GM12891 (cell line): Measurements from ENCODE around the gene INSRR.

Experiments
- DNase-seq: peaks from one replicate; pipeline ENCODE4 v3.0.0; 2011; ENCODE audit warnings: low spot score; ENCODE audit not compliant: insufficient read length
- FAIRE-seq: peaks from 2 replicates; lab custom pipeline; 2011; peaks lifted over from hg19 to GRCh38; lab: Jason Lieb, UNC
- PAX5 ChIP-seq: IDR thresholded peaks from 2 replicates; pipeline ENCODE4 v1.6.1; 2011; ENCODE audit warnings: low read length, moderate library complexity, mild to moderate bottlenecking; ENCODE audit not compliant: insufficient read depth, severe bottlenecking
- POLR2A ChIP-seq: IDR thresholded peaks from 2 replicates; pipeline ENCODE4 v1.6.1; 2011; ENCODE audit warnings: low read depth, low read length, control low read depth
- POLR2AphosphoS5 ChIP-seq: IDR thresholded peaks from 2 replicates; pipeline ENCODE4 v1.6.1; 2011; ENCODE audit warnings: low read depth, low read length, control low read depth
- POU2F2 ChIP-seq: IDR thresholded peaks from 2 replicates; pipeline ENCODE4 v1.6.1; 2011; ENCODE audit warnings: low read depth, mild to moderate bottlenecking, control low read depth, low read length, moderate library complexity
- SPI1 ChIP-seq: IDR thresholded peaks from 2 replicates; pipeline ENCODE4 v1.6.1; 2011; ENCODE audit warnings: low read depth, low read length, control low read depth
- TAF1 ChIP-seq: IDR thresholded peaks from 2 replicates; pipeline ENCODE4 v1.6.1; 2011; ENCODE audit warnings: low read depth, low read length, control low read depth

Gene INSRR

DNA sequence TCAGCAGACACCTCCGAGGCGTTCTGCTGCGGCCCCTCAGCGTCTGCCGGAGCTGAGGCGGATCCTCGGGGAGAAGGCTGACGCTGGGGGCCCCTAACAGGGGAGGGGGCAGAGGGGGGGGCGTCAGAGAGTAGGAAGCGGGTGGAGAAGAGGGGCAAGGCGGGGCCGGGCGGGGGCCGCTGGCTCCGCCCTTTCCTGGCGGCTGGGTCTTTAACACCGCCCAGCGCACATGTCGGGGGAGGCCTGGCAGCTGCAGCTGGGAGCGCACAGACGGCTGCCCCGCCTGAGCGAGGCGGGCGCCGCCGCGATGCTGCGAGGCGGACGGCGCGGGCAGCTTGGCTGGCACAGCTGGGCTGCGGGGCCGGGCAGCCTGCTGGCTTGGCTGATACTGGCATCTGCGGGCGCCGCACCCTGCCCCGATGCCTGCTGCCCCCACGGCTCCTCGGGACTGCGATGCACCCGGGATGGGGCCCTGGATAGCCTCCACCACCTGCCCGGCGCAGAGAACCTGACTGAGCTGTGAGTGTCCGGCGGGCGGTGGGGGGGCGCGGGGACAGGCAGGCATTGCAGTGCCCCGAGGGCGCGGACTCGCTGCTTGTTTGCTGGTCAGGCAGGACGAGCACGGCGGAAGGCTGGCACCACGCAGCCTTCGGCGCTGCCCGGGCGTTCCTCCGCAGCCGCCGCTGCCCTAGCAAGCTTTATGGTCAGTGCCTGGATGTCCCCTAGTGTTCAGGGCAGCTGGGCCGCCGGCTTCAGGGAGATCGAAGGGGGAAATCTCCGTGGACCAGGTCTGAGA is 1.9 kb upstream of the INSRR start, which contains the start of gene NTRK1:
Gene NTRK1 (plus strand): TSS at position 238 of the 796 bp plus-strand sequence. CDS start 70 bp downstream, at position 308.
- FAIRE-seq: no peak
- TF ChIP-seq TAF1 (no peak), POLR2AphosphoS5 (no peak), SPI1 (no peak), POU2F2 (no peak), POLR2A (no peak)
- peak; percentile 83 for DNase-seq

DNA sequence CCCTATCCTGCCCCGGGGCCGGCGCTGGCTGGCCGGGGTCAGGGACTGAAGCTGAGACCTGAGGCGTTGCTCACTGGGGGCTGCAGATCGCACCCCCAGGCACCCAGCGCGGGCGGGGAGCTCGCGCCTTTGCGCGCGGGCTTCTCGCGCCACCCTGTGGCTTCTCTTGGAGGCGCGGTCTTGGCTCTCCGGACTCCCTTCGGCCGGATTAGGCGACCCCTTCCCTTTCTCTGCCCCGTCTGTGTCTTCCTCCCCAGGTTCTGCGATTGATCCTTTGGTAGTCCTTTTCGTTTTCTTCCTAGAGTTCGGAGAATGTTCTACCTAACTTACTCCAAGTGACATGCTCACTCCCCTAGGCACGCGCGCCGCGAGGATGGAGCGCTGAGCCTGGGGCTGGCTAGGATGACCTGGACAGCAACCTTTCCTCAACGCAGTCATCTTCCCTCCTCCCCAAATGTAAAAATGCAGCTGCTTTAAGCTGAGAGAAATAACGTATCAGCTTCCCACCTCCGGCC is 1.3 kb upstream of the INSRR start:
- DNase-seq: peak; percentile 87
- peak; percentile 13 for FAIRE-seq
- no peak for TF ChIP-seq POU2F2
- TF ChIP-seq SPI1: no peak
- TF ChIP-seq POLR2A: no peak
- no peak for TF ChIP-seq TAF1
- TF ChIP-seq POLR2AphosphoS5: no peak

DNA sequence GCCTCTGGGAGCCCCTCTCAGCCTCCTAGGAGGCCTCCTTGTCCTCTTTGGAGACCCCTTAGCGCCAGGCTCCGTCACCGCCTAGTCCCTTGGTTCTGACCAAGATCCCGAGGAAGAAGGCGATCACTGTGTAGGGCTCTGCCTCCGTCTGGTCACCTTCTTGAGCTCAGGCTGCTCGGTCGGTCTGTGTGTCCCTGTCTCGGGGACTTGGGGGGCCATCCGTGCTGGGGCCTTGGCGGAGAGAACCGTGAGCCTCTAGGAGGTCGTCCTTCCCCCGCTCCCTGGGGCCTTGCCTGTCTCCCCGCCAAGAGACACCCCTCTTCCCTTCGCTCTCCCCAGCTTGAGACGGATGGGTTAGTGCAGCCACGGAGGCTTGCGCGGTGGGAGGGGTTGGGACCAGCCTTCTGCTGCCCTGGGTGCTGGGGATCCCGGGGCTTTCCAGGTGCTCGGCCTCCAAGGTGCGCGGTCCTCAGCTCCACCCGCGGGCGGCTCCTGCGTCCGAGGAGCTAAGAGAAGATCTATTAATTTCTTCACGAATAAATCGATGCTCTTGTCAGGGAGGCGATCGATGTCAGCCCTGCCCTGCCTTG is 701 bp upstream of the INSRR start:
- TF ChIP-seq POLR2AphosphoS5 (no peak), PAX5 (no peak), POU2F2 (no peak), POLR2A (no peak), SPI1 (no peak), TAF1 (no peak)
- peak; percentile 61 for DNase-seq
- no peak for FAIRE-seq

DNA sequence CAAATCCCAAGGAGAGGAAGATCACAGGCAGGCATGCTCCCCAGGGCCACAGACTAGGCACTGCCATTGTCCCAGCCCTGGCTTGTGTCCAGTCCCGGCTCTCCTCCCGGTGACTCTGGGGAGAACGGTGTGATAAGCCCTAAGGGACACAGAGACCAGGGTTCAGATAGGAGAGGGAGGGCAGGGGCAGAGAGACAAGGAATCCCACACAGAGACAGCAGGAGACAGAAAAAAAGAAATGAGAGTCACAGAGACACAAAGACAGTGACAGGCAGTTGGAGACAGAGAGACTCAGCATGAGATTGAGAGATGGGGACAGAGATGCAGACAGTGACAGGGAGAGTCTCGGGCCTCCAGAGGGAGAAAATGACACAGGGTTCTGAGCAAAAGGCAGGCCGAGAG is 361 bp downstream of the INSRR start:
- TF ChIP-seq POLR2AphosphoS5 (no peak), TAF1 (no peak), SPI1 (no peak), PAX5 (no peak), POU2F2 (no peak), POLR2A (no peak)
- DNase-seq (no peak), FAIRE-seq (no peak)

DNA sequence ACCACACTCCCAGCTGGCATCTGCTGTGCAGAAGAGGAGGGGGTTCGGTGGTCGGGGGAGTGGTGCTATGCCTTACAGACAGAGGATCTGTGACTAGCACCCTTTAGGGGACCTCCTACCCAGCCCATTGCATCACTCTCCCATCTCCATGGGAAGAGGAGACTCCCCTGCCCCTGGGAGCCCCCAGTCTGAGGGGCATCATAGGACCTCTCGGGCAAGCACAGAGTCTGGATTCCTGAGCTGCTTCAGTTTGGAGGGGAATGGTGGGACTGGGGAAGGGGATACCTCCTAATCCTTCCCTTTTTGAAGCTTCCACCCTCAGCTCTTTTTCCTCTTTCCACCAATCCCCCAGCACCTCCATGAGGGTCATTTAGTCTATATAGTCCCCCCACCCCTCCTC is 1.4 kb downstream of the INSRR start:
- DNase-seq (no peak), FAIRE-seq (no peak)
- no peak for TF ChIP-seq POU2F2
- no peak for TF ChIP-seq PAX5
- no peak for TF ChIP-seq SPI1
- no peak for TF ChIP-seq POLR2A
- no peak for TF ChIP-seq TAF1
- TF ChIP-seq POLR2AphosphoS5: no peak

DNA sequence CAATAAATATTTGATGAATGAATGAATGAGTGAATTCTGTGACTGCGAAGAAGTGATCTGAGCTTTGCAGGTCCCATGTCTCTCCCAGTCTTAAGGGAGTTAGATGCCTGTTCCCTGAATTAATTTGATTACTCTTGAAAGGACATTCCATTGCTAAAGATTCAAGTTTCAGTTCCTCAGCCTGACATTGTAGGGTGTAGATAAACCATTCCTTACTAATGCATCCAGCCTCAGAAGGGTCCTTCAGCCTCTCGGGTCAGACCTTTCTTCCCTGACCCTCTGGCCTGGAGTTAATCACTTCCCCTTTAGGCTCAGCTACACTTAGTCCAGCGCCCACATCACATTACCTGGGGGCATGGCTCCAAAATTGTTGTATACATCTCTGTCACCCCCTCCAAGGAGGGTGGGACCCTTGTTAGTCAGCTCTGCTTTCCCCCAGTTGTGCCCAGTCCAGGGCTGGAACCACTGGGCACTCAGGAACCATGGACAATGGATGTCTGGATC is 2.6 kb downstream of the INSRR start:
- TF ChIP-seq POU2F2 (no peak), POLR2A (no peak), SPI1 (peak; percentile 68), POLR2AphosphoS5 (no peak), TAF1 (no peak), PAX5 (no peak)
- no peak for FAIRE-seq
- no peak for DNase-seq

DNA sequence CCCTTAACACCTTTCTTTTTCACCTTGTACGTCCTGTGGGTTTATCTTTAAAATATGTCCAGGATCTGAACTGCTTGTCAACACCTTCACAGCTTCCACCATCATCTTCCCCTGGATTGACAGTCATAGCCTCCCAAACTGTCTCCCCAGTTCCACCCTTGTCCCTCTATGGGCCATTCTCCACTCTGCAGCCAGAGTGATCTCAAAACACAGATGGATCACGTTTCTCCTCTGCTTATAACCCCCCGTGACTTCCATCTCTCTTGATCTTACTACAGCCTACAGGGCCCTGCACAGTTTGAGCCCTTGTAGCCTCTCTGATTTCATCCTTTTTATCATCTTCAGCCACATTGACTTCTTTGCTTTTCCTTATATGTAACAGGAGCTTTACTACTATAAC is 4.3 kb downstream of the INSRR start:
- FAIRE-seq: no peak
- TF ChIP-seq POLR2A (no peak), PAX5 (no peak), TAF1 (no peak), POU2F2 (no peak), POLR2AphosphoS5 (no peak), SPI1 (no peak)
- DNase-seq: no peak

DNA sequence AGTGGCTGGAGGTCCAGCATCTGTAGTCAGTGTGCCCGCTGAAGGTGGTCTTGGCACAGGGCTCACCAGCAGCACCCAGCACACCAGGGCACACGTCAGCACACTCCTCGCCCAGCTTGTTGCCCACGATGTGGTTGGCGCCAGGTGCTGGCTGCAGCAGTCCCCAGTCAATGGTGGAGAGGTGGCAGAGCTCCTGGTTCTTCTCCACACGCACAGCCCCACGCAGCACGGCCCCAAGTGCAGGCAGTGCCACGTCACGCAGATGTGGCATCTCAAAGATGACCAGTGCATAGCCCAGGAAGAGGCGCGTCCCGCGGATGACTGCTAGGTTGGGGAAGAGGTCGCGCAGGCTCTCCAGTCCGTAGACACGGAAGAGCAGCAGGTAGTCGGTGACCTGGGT is 5.2 kb downstream of the INSRR start:
- TF ChIP-seq TAF1 (no peak), PAX5 (no peak), SPI1 (no peak), POLR2A (no peak), POU2F2 (no peak)
- no peak for FAIRE-seq
- DNase-seq: no peak

DNA sequence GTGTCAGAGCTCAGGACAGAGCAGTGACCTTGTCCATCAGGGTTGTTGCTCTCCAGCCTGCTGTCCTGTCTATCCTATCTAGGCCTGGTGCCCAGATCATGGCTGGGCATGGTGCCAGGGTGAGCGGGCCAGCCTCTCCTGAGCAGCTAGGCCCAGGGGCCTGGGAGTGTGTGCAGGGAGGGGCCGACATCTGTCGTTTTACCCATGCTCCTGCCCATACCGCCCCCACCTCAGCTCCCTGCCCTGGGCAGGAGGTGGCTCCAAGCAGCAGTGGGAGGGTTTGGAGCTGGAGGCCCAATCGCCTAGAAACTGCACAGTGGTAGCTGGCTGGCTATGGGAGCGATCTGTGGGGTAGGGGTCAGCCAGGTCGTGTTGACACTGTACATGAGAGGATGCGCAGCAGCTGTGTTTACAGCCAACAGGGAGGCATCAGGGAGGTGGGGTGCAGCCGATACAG is 6.5 kb downstream of the INSRR start:
- FAIRE-seq (no peak), DNase-seq (no peak)
- TF ChIP-seq POLR2A: no peak
- no peak for TF ChIP-seq SPI1
- no peak for TF ChIP-seq TAF1
- TF ChIP-seq POLR2AphosphoS5: no peak
- no peak for TF ChIP-seq POU2F2
- no peak for TF ChIP-seq PAX5

DNA sequence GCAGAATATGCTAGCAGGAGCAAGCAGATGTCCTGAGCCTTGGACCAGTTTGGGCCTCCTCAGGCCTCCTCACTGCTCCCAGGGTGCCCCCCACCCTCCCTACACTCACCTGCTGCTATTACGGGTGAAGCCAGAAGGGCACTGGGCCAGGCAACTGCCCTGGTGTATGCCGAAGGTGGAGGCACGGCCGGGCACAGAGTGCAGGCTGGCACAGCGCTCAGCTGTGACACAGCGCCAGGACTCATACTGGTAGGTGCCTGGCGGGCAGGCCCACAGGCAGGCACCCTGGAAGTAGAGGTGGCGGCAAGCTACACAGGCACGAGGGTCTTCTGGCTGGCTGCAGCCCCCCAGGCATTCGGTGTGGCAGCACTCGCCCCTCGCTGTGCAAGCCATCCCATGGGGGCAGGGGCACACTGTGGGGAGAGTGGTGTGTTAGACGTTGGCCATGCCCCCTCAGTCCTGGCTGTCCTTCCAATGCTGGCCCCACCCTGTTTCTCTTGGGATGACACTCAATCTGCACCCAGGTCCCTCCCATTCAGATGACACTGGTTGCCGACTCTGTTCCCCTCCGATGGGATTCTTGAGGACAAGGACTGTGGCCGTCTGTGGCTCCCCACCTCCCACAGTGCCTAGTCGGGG is 7.0 kb downstream of the INSRR start:
- TF ChIP-seq TAF1: no peak
- no peak for TF ChIP-seq POU2F2
- no peak for TF ChIP-seq POLR2A
- no peak for TF ChIP-seq POLR2AphosphoS5
- no peak for TF ChIP-seq PAX5
- no peak for TF ChIP-seq SPI1
- FAIRE-seq (no peak), DNase-seq (no peak)
